Measurements from ENCODE around the gene OR14K1. TPM values are rescaled to one million over a fixed set of nuclear protein-coding genes. Genes with fewer than 3 reads are reported as not detected.

OR14K1 gene
- polyA plus RNA-seq, 2 of the 4 experiments (the other 2 are of a cell fraction): not detected

- WGBS (ENCODE audit: missing lambda C conversion rate): 35% methylated on average over 3 of the region's 3 CpGs
- CTCF ChIA-PET: no interaction called here
- Histone ChIP-seq H3K9me3 (no peaks in the 10 kb centered on the region), H3K4me2 (no peak within 1 kb of the TSS), H3K4me1 (no peaks in the 10 kb centered on the region), H3K4me3 (no peak within 1 kb of the TSS), H3K27ac (no peak within 1 kb of the TSS)
- ATAC-seq (no peak), DNase-seq (ENCODE audit: low read depth in 1 of 2, low spot score in 1 of 2) (no peak), FAIRE-seq (no peak)
- TF ChIP-seq HOXB13 (CRISPR knock-in tag; IDR thresholded peaks at IDR 0.05; ENCODE audit: low read depth) (no peak), CHD2 (IDR thresholded peaks at IDR 0.05; ENCODE audit: low read length, partially characterized antibody) (no peak), KDM1A (IDR thresholded peaks at IDR 0.05; ENCODE audit: low read depth) (no peak), RFX5 (IDR thresholded peaks at IDR 0.05) (no peak), GATA3 (IDR thresholded peaks at IDR 0.05; ENCODE audit: borderline replicate concordance) (no peak), MAZ (IDR thresholded peaks at IDR 0.05; ENCODE audit: borderline replicate concordance, low read depth, low read length) (no peak), HOXA7 (CRISPR knock-in tag; IDR thresholded peaks at IDR 0.05) (no peak), EHMT2 (IDR thresholded peaks at IDR 0.05; ENCODE audit: low read depth) (no peak), RARB (CRISPR knock-in tag; IDR thresholded peaks at IDR 0.05) (no peak), CBX8 (IDR thresholded peaks at IDR 0.05) (no peak), CBX2 (IDR thresholded peaks at IDR 0.05; ENCODE audit: borderline replicate concordance, low read depth) (no peak), SREBF2 (IDR thresholded peaks at IDR 0.05) (no peak), ZSCAN20 (CRISPR knock-in tag; IDR thresholded peaks at IDR 0.05) (no peak), JUN (IDR thresholded peaks at IDR 0.05) (no peak), HDAC2 (IDR thresholded peaks at IDR 0.05) (no peak), NFE2L2 (conservative IDR thresholded peaks at IDR 0.05; ENCODE audit: low read length) (no peak), FOXS1 (CRISPR knock-in tag; IDR thresholded peaks at IDR 0.05) (no peak)
- POLR2A ChIA-PET: no interaction called here
Observed at GRCh38 chr1:247760456-247760855, 22.0 kb downstream of the OR14K1 start, which contains the start of gene OR1C1. TSS of gene OR1C1 (minus strand) at chr1:247760556. CDS start at chr1:247758406, 2,150 bp downstream.

DNA sequence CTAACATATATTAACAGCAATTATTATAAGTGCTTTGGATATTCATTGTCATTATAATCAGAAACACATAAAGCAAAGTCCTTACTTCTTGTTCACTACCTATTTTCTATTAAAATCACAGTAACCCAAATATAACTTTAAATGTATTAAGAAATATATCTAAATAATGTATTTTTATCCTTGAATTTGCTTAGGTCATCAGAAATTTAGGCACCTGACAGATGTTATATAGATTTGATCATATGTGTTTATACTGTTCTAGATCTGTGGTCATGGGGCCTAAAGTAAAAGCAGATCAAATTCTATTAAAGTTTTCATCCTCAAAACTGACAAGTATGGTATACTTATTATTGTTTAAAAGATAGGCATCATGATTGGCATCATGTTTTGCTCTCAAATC is 31.2 kb downstream of the OR14K1 start:
- H3K4me2 ChIP-seq: no peak overlapping the region
- no peak for FAIRE-seq
- no peak for TF ChIP-seq ZC3H11A (IDR thresholded peaks at IDR 0.05)
- peak; percentile 85 for TF ChIP-seq MAFK (IDR thresholded peaks at IDR 0.05; ENCODE audit: partially characterized antibody)
- ChIA-PET POLR2A (no interaction called here), CTCF (no interaction called here)
- H3K27ac ChIP-seq: no peak overlapping the region
- no peak overlapping the region for H3K4me3 ChIP-seq
- no peaks in the 10 kb centered on the region for H3K4me1 ChIP-seq
- H3K9me3 ChIP-seq: no peaks in the 10 kb centered on the region; the same call in 2 of the 3 replicates
- no peak for DNase-seq (ENCODE audit: low read depth in 1 of 2, low spot score in 1 of 2)
- no peak for ATAC-seq

Other genes with a start within 250 kb of the OR14K1 start
- gene OR2C3, start 202.2 kb upstream of the OR14K1 start, polyA plus RNA-seq (2011; rRNA removed): not detected in 2 replicates
- not detected in 3 replicates for gene OR2C3, start 202.2 kb upstream of the OR14K1 start, polyA plus RNA-seq (2017; fragmentation: RNase III; extraction: RNeasy Plus Mini Kit Qiagen cat#74134 plus additional on column Dnase treatment)
- not detected in 2 replicates for gene GCSAML, start 189.5 kb upstream of the OR14K1 start, polyA plus RNA-seq (2011; rRNA removed)
- gene GCSAML, start 189.5 kb upstream of the OR14K1 start, polyA plus RNA-seq (2017; fragmentation: RNase III; extraction: RNeasy Plus Mini Kit Qiagen cat#74134 plus additional on column Dnase treatment): not detected in 3 replicates
- not detected in 2 replicates for gene OR2G2, start 150.3 kb upstream of the OR14K1 start, polyA plus RNA-seq (2011; rRNA removed)
- gene OR2G2, start 150.3 kb upstream of the OR14K1 start, polyA plus RNA-seq (2017; fragmentation: RNase III; extraction: RNeasy Plus Mini Kit Qiagen cat#74134 plus additional on column Dnase treatment): not detected in 3 replicates
- not detected in 2 replicates for gene OR2G3, start 133.0 kb upstream of the OR14K1 start, polyA plus RNA-seq (2011; rRNA removed)
- not detected in 3 replicates for gene OR2G3, start 133.0 kb upstream of the OR14K1 start, polyA plus RNA-seq (2017; fragmentation: RNase III; extraction: RNeasy Plus Mini Kit Qiagen cat#74134 plus additional on column Dnase treatment)
- gene OR13G1, start 58.9 kb upstream of the OR14K1 start, polyA plus RNA-seq (2011; rRNA removed): not detected in 2 replicates
- gene OR13G1, start 58.9 kb upstream of the OR14K1 start, polyA plus RNA-seq (2017; fragmentation: RNase III; extraction: RNeasy Plus Mini Kit Qiagen cat#74134 plus additional on column Dnase treatment): not detected in 3 replicates
- not detected in 2 replicates for gene OR6F1, start 22.0 kb upstream of the OR14K1 start, polyA plus RNA-seq (2011; rRNA removed)
- not detected in 3 replicates for gene OR6F1, start 22.0 kb upstream of the OR14K1 start, polyA plus RNA-seq (2017; fragmentation: RNase III; extraction: RNeasy Plus Mini Kit Qiagen cat#74134 plus additional on column Dnase treatment)
- not detected in 2 replicates for gene OR14A2, start 9.5 kb downstream of the OR14K1 start, polyA plus RNA-seq (2011; rRNA removed)
- gene OR14A2, start 9.5 kb downstream of the OR14K1 start, polyA plus RNA-seq (2017; fragmentation: RNase III; extraction: RNeasy Plus Mini Kit Qiagen cat#74134 plus additional on column Dnase treatment): not detected in 3 replicates
- gene OR1C1, start 21.9 kb downstream of the OR14K1 start, polyA plus RNA-seq (2011; rRNA removed): not detected in 2 replicates
- not detected in 3 replicates for gene OR1C1, start 21.9 kb downstream of the OR14K1 start, polyA plus RNA-seq (2017; fragmentation: RNase III; extraction: RNeasy Plus Mini Kit Qiagen cat#74134 plus additional on column Dnase treatment)
- gene OR14A16, start 85.5 kb downstream of the OR14K1 start, polyA plus RNA-seq (2011; rRNA removed): not detected in 2 replicates
- not detected in 3 replicates for gene OR14A16, start 85.5 kb downstream of the OR14K1 start, polyA plus RNA-seq (2017; fragmentation: RNase III; extraction: RNeasy Plus Mini Kit Qiagen cat#74134 plus additional on column Dnase treatment)
- gene OR11L1, start 103.3 kb downstream of the OR14K1 start, polyA plus RNA-seq (2011; rRNA removed): not detected in 2 replicates
- not detected in 3 replicates for gene OR11L1, start 103.3 kb downstream of the OR14K1 start, polyA plus RNA-seq (2017; fragmentation: RNase III; extraction: RNeasy Plus Mini Kit Qiagen cat#74134 plus additional on column Dnase treatment)
- not detected in 2 replicates for gene TRIM58, start 118.6 kb downstream of the OR14K1 start, polyA plus RNA-seq (2011; rRNA removed)
- gene TRIM58, start 118.6 kb downstream of the OR14K1 start, polyA plus RNA-seq (2017; fragmentation: RNase III; extraction: RNeasy Plus Mini Kit Qiagen cat#74134 plus additional on column Dnase treatment): not detected in 3 replicates
- gene OR2W3, start 157.0 kb downstream of the OR14K1 start, polyA plus RNA-seq (2011; rRNA removed): not detected in 2 replicates
- not detected in 3 replicates for gene OR2W3, start 157.0 kb downstream of the OR14K1 start, polyA plus RNA-seq (2017; fragmentation: RNase III; extraction: RNeasy Plus Mini Kit Qiagen cat#74134 plus additional on column Dnase treatment)
- not detected in 2 replicates for gene OR2T8, start 181.6 kb downstream of the OR14K1 start, polyA plus RNA-seq (2011; rRNA removed)
- gene OR2T8, start 181.6 kb downstream of the OR14K1 start, polyA plus RNA-seq (2017; fragmentation: RNase III; extraction: RNeasy Plus Mini Kit Qiagen cat#74134 plus additional on column Dnase treatment): not detected in 3 replicates
- not detected in 2 replicates for gene OR2AJ1, start 186.3 kb downstream of the OR14K1 start, polyA plus RNA-seq (2011; rRNA removed)
- gene OR2AJ1, start 186.3 kb downstream of the OR14K1 start, polyA plus RNA-seq (2017; fragmentation: RNase III; extraction: RNeasy Plus Mini Kit Qiagen cat#74134 plus additional on column Dnase treatment): not detected in 3 replicates
- gene OR2L8, start 210.2 kb downstream of the OR14K1 start, polyA plus RNA-seq (2011; rRNA removed): not detected in 2 replicates
- gene OR2L8, start 210.2 kb downstream of the OR14K1 start, polyA plus RNA-seq (2017; fragmentation: RNase III; extraction: RNeasy Plus Mini Kit Qiagen cat#74134 plus additional on column Dnase treatment): not detected in 3 replicates
- gene OR2AK2, start 226.6 kb downstream of the OR14K1 start, polyA plus RNA-seq (2011; rRNA removed): not detected in 2 replicates
- gene OR2AK2, start 226.6 kb downstream of the OR14K1 start, polyA plus RNA-seq (2017; fragmentation: RNase III; extraction: RNeasy Plus Mini Kit Qiagen cat#74134 plus additional on column Dnase treatment): not detected in 3 replicates